ENCODE data around the gene MRPL53.

The MRPL53 gene

DNA sequence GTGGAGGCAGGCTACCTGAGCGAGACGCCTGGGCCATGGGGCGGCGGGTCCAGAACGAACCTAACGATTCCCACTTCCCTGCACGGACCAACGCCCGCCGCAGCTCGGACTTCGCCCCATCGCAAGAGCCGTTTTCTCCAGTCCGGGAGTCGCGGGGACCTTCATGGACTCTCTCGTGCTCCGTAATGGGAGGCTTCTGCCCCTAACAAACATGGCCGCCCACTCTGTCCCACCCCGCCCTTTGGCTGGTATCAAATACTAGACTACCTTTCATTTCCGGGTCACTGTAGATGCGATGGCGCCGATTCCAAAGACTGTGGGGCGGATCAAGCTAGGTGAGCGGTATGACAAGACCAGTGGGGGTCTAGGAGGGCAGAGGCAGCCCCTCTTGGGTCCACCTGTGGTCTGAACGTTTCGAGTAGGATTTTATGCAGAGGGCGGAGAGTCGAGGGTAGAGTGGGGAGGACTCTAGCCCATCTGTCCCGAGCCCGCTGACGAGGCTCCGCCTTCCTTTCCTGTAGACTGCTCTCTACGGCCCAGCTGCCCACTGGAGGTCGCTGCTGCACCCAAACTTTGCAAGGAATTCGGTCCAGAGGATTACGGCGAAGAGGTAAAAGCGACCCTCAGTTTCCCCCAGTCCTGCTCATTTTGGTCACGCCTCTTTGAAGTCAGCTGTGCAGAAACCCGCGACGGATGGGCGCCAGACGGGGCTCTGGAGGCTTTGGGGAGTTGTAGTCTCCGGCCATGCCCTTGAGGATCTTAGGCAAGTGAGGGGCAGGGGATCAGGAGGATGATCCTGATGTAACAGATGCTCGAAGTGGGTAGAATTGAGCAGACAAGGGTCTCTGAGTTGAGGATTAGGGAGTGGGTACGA lies 10.6 kb upstream of the MRPL53 start, which contains the start of the genes CCDC142 and TTC31 (continued):
- TF ChIP-seq, protein P1, sequence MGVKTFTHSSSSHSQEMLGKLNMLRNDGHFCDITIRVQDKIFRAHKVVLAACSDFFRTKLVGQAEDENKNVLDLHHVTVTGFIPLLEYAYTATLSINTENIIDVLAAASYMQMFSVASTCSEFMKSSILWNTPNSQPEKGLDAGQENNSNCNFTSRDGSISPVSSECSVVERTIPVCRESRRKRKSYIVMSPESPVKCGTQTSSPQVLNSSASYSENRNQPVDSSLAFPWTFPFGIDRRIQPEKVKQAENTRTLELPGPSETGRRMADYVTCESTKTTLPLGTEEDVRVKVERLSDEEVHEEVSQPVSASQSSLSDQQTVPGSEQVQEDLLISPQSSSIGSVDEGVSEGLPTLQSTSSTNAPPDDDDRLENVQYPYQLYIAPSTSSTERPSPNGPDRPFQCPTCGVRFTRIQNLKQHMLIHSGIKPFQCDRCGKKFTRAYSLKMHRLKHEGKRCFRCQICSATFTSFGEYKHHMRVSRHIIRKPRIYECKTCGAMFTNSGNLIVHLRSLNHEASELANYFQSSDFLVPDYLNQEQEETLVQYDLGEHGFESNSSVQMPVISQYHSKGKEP (tag by site-specific recombination; IDR thresholded peaks at IDR 0.05): no peak
- TF ChIP-seq, protein P2, sequence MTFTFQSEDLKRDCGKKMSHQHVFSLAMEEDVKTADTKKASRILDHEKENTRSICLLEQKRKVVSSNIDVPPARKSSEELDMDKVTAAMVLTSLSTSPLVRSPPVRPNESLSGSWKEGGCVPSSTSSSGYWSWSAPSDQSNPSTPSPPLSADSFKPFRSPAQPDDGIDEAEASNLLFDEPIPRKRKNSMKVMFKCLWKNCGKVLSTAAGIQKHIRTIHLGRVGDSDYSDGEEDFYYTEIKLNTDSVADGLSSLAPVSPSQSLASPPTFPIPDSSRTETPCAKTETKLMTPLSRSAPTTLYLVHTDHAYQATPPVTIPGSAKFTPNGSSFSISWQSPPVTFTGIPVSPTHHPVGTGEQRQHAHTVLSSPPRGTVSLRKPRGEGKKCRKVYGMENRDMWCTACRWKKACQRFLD (tag by site-specific recombination; IDR thresholded peaks at IDR 0.05): no peak
- TF ChIP-seq GLI4 (tag by site-specific recombination; IDR thresholded peaks at IDR 0.05) (no peak), ZNF174 (tag by site-specific recombination; IDR thresholded peaks at IDR 0.05) (no peak), ZNF677 (tag by site-specific recombination; IDR thresholded peaks at IDR 0.05) (no peak), ZNF211 (tag by site-specific recombination; IDR thresholded peaks at IDR 0.05; ENCODE audit: low read depth) (no peak), ZNF777 (tag by site-specific recombination; IDR thresholded peaks at IDR 0.05; ENCODE audit: borderline replicate concordance) (no peak), ZNF248 (tag by site-specific recombination; IDR thresholded peaks at IDR 0.05) (no peak), ZNF610 (tag by site-specific recombination; IDR thresholded peaks at IDR 0.05; ENCODE audit: borderline replicate concordance) (no peak), ZNF521 (tag by site-specific recombination; IDR thresholded peaks at IDR 0.05) (no peak), ZNF112 (tag by site-specific recombination; IDR thresholded peaks at IDR 0.05) (no peak), ZBTB21 (tag by site-specific recombination; IDR thresholded peaks at IDR 0.05) (no peak), HOXC10 (CRISPR knock-in tag; IDR thresholded peaks at IDR 0.05) (no peak), GLIS2 (tag by site-specific recombination; IDR thresholded peaks at IDR 0.05) (no peak; the same call in 1 of the 2 replicates), ZNF350 (tag by site-specific recombination; IDR thresholded peaks at IDR 0.05) (no peak), ZNF114 (tag by site-specific recombination; IDR thresholded peaks at IDR 0.05) (no peak), ZNF324 (tag by site-specific recombination; IDR thresholded peaks at IDR 0.05) (peak; percentile 22; the same call in 1 of the 2 replicates), ZNF571 (tag by site-specific recombination; IDR thresholded peaks at IDR 0.05) (no peak), ZNF214 (tag by site-specific recombination; IDR thresholded peaks at IDR 0.05; ENCODE audit: borderline replicate concordance) (no peak), ZBTB8A (tag by site-specific recombination; IDR thresholded peaks at IDR 0.05) (peak; percentile 78), ZNF121 (tag by site-specific recombination; IDR thresholded peaks at IDR 0.05) (no peak), ZNF529 (tag by site-specific recombination; IDR thresholded peaks at IDR 0.05; ENCODE audit: insufficient replicate concordance) (no peak), SP2 (tag by site-specific recombination; IDR thresholded peaks at IDR 0.05) (peak; percentile 84), ZEB2 (tag by site-specific recombination; IDR thresholded peaks at IDR 0.05) (peak; percentile 47; the same call in 1 of the 2 replicates), ZNF785 (tag by site-specific recombination; IDR thresholded peaks at IDR 0.05) (no peak), ZIC2 (tag by site-specific recombination; IDR thresholded peaks at IDR 0.05) (no peak; the same call in 1 of the 2 replicates), ZNF133 (tag by site-specific recombination; IDR thresholded peaks at IDR 0.05) (no peak), ZNF600 (tag by site-specific recombination; IDR thresholded peaks at IDR 0.05) (peak; percentile 67; the same call in 1 of the 2 replicates)
- TF ChIP-seq, protein P3, sequence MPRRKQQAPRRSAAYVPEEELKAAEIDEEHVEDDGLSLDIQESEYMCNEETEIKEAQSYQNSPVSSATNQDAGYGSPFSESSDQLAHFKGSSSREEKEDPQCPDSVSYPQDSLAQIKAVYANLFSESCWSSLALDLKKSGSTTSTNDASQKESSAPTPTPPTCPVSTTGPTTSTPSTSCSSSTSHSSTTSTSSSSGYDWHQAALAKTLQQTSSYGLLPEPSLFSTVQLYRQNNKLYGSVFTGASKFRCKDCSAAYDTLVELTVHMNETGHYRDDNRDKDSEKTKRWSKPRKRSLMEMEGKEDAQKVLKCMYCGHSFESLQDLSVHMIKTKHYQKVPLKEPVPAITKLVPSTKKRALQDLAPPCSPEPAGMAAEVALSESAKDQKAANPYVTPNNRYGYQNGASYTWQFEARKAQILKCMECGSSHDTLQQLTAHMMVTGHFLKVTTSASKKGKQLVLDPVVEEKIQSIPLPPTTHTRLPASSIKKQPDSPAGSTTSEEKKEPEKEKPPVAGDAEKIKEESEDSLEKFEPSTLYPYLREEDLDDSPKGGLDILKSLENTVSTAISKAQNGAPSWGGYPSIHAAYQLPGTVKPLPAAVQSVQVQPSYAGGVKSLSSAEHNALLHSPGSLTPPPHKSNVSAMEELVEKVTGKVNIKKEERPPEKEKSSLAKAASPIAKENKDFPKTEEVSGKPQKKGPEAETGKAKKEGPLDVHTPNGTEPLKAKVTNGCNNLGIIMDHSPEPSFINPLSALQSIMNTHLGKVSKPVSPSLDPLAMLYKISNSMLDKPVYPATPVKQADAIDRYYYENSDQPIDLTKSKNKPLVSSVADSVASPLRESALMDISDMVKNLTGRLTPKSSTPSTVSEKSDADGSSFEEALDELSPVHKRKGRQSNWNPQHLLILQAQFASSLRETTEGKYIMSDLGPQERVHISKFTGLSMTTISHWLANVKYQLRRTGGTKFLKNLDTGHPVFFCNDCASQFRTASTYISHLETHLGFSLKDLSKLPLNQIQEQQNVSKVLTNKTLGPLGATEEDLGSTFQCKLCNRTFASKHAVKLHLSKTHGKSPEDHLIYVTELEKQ (tag by site-specific recombination; IDR thresholded peaks at IDR 0.05; ENCODE audit: borderline replicate concordance): no peak
- TF ChIP-seq, protein P4, sequence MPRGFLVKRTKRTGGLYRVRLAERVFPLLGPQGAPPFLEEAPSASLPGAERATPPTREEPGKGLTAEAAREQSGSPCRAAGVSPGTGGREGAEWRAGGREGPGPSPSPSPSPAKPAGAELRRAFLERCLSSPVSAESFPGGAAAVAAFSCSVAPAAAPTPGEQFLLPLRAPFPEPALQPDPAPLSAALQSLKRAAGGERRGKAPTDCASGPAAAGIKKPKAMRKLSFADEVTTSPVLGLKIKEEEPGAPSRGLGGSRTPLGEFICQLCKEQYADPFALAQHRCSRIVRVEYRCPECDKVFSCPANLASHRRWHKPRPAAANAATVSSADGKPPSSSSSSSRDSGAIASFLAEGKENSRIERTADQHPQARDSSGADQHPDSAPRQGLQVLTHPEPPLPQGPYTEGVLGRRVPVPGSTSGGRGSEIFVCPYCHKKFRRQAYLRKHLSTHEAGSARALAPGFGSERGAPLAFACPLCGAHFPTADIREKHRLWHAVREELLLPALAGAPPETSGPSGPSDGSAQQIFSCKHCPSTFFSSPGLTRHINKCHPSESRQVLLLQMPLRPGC (tag by site-specific recombination; IDR thresholded peaks at IDR 0.05): no peak
- TF ChIP-seq, protein P5, sequence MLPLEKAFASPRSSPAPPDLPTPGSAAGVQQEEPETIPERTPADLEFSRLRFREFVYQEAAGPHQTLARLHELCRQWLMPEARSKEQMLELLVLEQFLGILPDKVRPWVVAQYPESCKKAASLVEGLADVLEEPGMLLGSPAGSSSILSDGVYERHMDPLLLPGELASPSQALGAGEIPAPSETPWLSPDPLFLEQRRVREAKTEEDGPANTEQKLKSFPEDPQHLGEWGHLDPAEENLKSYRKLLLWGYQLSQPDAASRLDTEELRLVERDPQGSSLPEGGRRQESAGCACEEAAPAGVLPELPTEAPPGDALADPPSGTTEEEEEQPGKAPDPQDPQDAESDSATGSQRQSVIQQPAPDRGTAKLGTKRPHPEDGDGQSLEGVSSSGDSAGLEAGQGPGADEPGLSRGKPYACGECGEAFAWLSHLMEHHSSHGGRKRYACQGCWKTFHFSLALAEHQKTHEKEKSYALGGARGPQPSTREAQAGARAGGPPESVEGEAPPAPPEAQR (tag by site-specific recombination; IDR thresholded peaks at IDR 0.05): no peak

All from HEK293 (cell line).